PC-3 (cell line): ENCODE measurements around the gene VSTM2B. TPM values are rescaled to one million over a fixed set of nuclear protein-coding genes. Genes with fewer than 3 reads are reported as not detected.

Source experiments
- ATAC-seq: fragments of 200-7000 bp; cut with Tn5 transposase; 2 replicates; pipeline ENCODE4 v1.9.1; 2020; ENCODE audit warnings: mild to moderate bottlenecking, moderate library complexity
- BruUV-seq: library from RNA; stranded (reverse); fragments of 400-500 nt; replicated peaks from 2 replicates; lab custom pipeline; 2021; lab: Mats Ljungman, UMichigan
- CTCF ChIA-PET: fragments of 300-600 bp; sonication (Branson Sonifier 250); formaldehyde crosslinking; loops from one replicate; lab custom pipeline; 2022; ENCODE audit warnings: antibody characterized with exemption; lab: Charles Lee
- POLR2A ChIA-PET: fragments of 300-600 bp; sonication (Branson Sonifier 250); formaldehyde crosslinking; loops from one replicate; lab custom pipeline; 2022; ENCODE audit warnings: antibody characterized with exemption; ENCODE audit not compliant: unreplicated experiment; lab: Charles Lee
- DNase-seq: peaks from one replicate; pipeline ENCODE4 v3.0.0-alpha.2; 2015
- H2AFZ ChIP-seq: fragments of 300-600 bp; sonication (generic); 2 replicates; pipeline ENCODE4 v1.6.0; 2016; ENCODE audit warnings: antibody characterized with exemption, low read length
- H3F3A ChIP-seq: fragments of 300-600 bp; sonication (generic); one replicate; pipeline ENCODE4 v1.6.0; 2017; ENCODE audit warnings: antibody characterized with exemption, low read length, control low read depth, mild to moderate bottlenecking; ENCODE audit not compliant: unreplicated experiment
- H3K27ac ChIP-seq: fragments of 300-600 bp; sonication (generic); 2 replicates; pipeline ENCODE4 v1.5.1; 2016; ENCODE audit warnings: mild to moderate bottlenecking, low read length
- H3K27me3 ChIP-seq: fragments of 300-600 bp; sonication (generic); 2 replicates; pipeline ENCODE4 v1.6.1; 2016; ENCODE audit warnings: low read length, mixed read lengths
- H3K36me3 ChIP-seq: fragments of 300-600 bp; sonication (generic); 2 replicates; pipeline ENCODE4 v1.6.1; 2016; ENCODE audit warnings: low read depth, mixed run types, low read length, mixed read lengths
- H3K4me1 ChIP-seq: fragments of 300-600 bp; sonication (generic); 2 replicates; pipeline ENCODE4 v1.5.1; 2016; ENCODE audit warnings: low read length; ENCODE audit not compliant: insufficient read depth
- H3K4me2 ChIP-seq: fragments of 300-600 bp; sonication (generic); 2 replicates; pipeline ENCODE4 v1.6.0; 2016; ENCODE audit warnings: low read length
- H3K4me3 ChIP-seq: fragments of 300-600 bp; sonication (generic); 2 replicates; pipeline ENCODE4 v1.5.1; 2016; ENCODE audit warnings: mild to moderate bottlenecking, low read length, mixed read lengths
- H3K79me2 ChIP-seq: fragments of 300-600 bp; sonication (generic); 2 replicates; pipeline ENCODE4 v1.6.1; 2017; ENCODE audit warnings: low read length, mixed read lengths
- H3K9ac ChIP-seq: fragments of 300-600 bp; sonication (generic); 2 replicates; pipeline ENCODE4 v1.6.0; 2016; ENCODE audit warnings: mild to moderate bottlenecking, low read length
- H3K9me2 ChIP-seq: fragments of 300-600 bp; sonication (generic); replicated peaks from 2 replicates; pipeline ENCODE4 v1.6.1; 2016; ENCODE audit warnings: mixed run types, low read length, mixed read lengths
- H3K9me3 ChIP-seq: fragments of 300-600 bp; sonication (generic); 2 replicates; pipeline ENCODE4 v1.6.1; 2016; ENCODE audit warnings: low read length, mixed read lengths
- H4K20me1 ChIP-seq: fragments of 300-600 bp; sonication (generic); 2 replicates; pipeline ENCODE4 v1.6.1; 2016; ENCODE audit warnings: low read length, mixed read lengths
- EZH2 ChIP-seq: fragments of 300-600 bp; sonication (generic); IDR thresholded peaks from one replicate; pipeline ENCODE4 v1.6.1; 2017; ENCODE audit warnings: antibody characterized with exemption, mild to moderate bottlenecking, low read length; ENCODE audit not compliant: unreplicated experiment
- EZH2phosphoT487 ChIP-seq: fragments of 300-600 bp; sonication (generic); IDR thresholded peaks from 2 replicates; pipeline ENCODE4 v1.6.1; 2018; ENCODE audit warnings: mild to moderate bottlenecking, antibody characterized with exemption, low read length, borderline replicate concordance
- intact Hi-C: fragments of 100-400 bp; cut with micrococcal nuclease; formaldehyde crosslinking; loops from 2 replicates; pipeline ENCODE4 v1.9.0; 2023
- total RNA-seq: library from RNA; depleted of rRNA; stranded (reverse); fragments of >200 nt; gene quantifications from 2 replicates; pipeline ENCODE4 v1.2.3, GENCODE V29; 2014
- TF ChIP-seq, protein P1 (sequence below): fragments of 300-600 bp; sonication (generic); conservative IDR thresholded peaks from 2 replicates; pipeline ENCODE4 v1.5.1; 2017; ENCODE audit warnings: antibody characterized with exemption, low read depth, mild to moderate bottlenecking, low read length

VSTM2B gene
- total RNA-seq, 1 experiment from 2014 or later = not detected

DNA sequence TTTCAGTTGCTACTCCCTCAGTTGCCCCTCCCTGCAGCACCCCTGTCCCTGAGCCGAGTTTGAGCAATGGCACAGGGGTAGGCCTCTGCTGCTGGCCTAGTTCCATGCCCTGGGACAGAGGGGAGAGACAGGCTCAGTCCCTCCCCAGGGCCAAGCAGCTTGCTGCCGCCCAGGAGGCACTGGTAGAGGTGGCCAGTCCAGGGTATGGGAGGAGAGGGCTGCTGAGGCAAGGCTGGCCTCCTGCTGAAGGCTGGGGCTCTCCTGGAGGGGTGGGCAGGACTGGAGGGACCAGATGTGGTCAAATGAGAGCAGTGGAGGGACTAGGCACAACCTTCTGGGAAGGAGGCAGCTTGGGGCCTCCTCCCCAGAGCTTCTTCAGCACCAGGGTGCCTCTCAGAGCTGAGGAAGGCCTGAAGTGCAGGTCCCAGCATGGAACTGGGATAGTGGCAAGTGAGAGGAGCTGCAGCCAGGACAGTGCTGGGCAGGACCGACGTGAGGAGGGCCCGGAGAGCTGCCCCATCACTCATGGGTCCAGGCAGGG lies 29.8 kb upstream of the VSTM2B start:
- no peaks in the 10 kb centered on the region for H3K9me2 ChIP-seq
- CTCF ChIA-PET = no interaction called here
- H3K9ac ChIP-seq = no peak overlapping the region
- BruUV-seq = no TSS peak
- H3K4me2 ChIP-seq = no peak overlapping the region
- no peaks in the 10 kb centered on the region for H3K79me2 ChIP-seq
- DNase-seq (no peak), ATAC-seq (no peak)
- intact Hi-C loops = no loop called here
- no peaks in the 10 kb centered on the region for H3F3A ChIP-seq
- no peaks in the 10 kb centered on the region for H4K20me1 ChIP-seq
- H2AFZ ChIP-seq = no peak overlapping the region
- no peak overlapping the region for H3K27ac ChIP-seq
- 0 out of 2 replicates have a peak, but pooled peaks cover 9% of the 10 kb centered on the region for H3K4me1 ChIP-seq
- POLR2A ChIA-PET = no interaction called here
- no peak overlapping the region for H3K4me3 ChIP-seq
- H3K9me3 ChIP-seq = no peaks in the 10 kb centered on the region
- no peak for TF ChIP-seq EZH2
- TF ChIP-seq EZH2phosphoT487 = no peak
- TF ChIP-seq, protein P1, sequence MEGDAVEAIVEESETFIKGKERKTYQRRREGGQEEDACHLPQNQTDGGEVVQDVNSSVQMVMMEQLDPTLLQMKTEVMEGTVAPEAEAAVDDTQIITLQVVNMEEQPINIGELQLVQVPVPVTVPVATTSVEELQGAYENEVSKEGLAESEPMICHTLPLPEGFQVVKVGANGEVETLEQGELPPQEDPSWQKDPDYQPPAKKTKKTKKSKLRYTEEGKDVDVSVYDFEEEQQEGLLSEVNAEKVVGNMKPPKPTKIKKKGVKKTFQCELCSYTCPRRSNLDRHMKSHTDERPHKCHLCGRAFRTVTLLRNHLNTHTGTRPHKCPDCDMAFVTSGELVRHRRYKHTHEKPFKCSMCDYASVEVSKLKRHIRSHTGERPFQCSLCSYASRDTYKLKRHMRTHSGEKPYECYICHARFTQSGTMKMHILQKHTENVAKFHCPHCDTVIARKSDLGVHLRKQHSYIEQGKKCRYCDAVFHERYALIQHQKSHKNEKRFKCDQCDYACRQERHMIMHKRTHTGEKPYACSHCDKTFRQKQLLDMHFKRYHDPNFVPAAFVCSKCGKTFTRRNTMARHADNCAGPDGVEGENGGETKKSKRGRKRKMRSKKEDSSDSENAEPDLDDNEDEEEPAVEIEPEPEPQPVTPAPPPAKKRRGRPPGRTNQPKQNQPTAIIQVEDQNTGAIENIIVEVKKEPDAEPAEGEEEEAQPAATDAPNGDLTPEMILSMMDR = no peak
- H3K27me3 ChIP-seq = peaks cover 11% of the 10 kb centered on the region
- no peaks in the 10 kb centered on the region for H3K36me3 ChIP-seq

DNA sequence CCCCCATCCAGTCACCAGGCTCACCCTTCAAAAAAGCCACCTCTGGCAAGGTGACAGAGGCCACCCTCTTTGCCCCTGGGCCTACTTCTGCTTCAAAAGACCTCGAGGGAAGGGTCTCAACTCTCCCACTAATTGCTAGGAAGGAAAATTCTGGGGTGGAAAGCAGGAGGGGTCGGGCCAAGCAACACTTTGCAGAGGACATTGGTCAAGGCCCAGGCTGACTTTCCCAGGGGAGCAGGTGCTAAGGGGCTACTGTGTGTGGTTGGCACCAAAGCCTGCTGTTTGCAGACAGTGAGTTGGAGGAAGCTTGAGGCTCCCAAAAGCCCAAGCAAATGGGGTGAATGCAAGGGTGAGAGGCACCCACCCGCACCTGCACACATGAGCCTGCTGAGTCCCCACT lies 28.6 kb upstream of the VSTM2B start:
- Histone ChIP-seq H3K27ac (no peak overlapping the region), H3K4me2 (no peak overlapping the region), H3F3A (no peaks in the 10 kb centered on the region), H3K79me2 (no peaks in the 10 kb centered on the region), H3K4me3 (no peak overlapping the region), H3K27me3 (peaks cover 16% of the 10 kb centered on the region), H4K20me1 (no peaks in the 10 kb centered on the region), H3K9me3 (no peaks in the 10 kb centered on the region), H3K36me3 (no peaks in the 10 kb centered on the region), H3K9me2 (no peaks in the 10 kb centered on the region), H3K4me1 (0 out of 2 replicates have a peak, but pooled peaks cover 9% of the 10 kb centered on the region), H3K9ac (no peak overlapping the region), H2AFZ (no peak overlapping the region)
- DNase-seq = no peak
- no peak for ATAC-seq
- POLR2A ChIA-PET = no interaction called here
- CTCF ChIA-PET = no interaction called here
- no TSS peak for BruUV-seq
- TF ChIP-seq EZH2phosphoT487 (no peak), EZH2 (no peak)
- TF ChIP-seq, protein P1 = no peak
- intact Hi-C loops = no loop called here

DNA sequence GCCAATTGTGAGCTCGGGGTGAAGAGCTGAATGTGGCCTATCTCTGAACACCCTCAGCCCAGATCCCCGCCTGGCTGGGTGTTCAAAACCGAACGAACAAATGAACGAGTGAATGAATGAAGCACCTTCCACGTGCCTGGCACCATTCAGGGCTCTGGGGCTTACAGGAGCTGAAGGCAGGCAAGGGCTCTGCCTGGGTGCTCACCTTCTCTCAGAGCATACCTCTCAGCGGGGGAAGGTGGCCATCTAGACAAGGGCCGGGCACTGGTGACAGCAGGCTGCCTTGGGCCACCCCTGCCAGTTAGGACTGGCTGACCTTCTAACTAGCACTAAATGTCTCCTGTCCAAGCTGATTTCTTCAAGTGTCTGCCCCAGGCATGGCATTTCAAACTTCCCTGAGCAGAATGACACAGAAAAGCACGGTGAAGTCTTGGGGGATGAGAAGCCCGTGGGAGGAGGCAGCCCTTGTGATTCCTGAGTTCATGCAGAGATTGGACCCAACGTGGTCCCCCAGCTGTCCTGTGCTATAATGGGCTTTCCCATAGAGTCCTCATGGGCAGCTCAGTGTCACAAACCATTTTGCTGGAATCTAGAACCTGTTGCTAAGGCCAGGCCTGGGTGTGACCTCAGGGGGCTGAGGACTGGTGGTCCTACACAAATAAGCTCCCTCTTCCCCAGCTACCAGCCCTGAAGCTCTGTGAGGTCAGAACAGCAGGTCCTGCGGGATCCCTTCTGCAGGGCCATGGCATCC lies 27.9 kb upstream of the VSTM2B start:
- CTCF ChIA-PET = no interaction called here
- BruUV-seq = no TSS peak
- intact Hi-C loops = no loop called here

More for the DNA sequence above, 27.9 kb upstream of the VSTM2B start:
- H3K79me2 ChIP-seq = no peaks in the 10 kb centered on the region
- no peaks in the 10 kb centered on the region for H3K9me3 ChIP-seq
- ATAC-seq (no peak), DNase-seq (no peak)
- no peak overlapping the region for H3K9ac ChIP-seq
- 0 out of 2 replicates have a peak, but pooled peaks cover 3% of the 10 kb centered on the region for H3K4me1 ChIP-seq
- no peak overlapping the region for H2AFZ ChIP-seq
- H3F3A ChIP-seq = no peaks in the 10 kb centered on the region
- H3K9me2 ChIP-seq = no peaks in the 10 kb centered on the region
- H3K4me3 ChIP-seq = no peak overlapping the region
- no peaks in the 10 kb centered on the region for H3K36me3 ChIP-seq
- POLR2A ChIA-PET = no interaction called here
- peaks cover 22% of the 10 kb centered on the region for H3K27me3 ChIP-seq
- TF ChIP-seq EZH2phosphoT487 (no peak), EZH2 (no peak)
- TF ChIP-seq, protein P1 = no peak
- H3K27ac ChIP-seq = no peak overlapping the region
- no peak overlapping the region for H3K4me2 ChIP-seq
- no peaks in the 10 kb centered on the region for H4K20me1 ChIP-seq
